ENCODE measurements around the gene RAB3IP.

The RAB3IP gene

DNA sequence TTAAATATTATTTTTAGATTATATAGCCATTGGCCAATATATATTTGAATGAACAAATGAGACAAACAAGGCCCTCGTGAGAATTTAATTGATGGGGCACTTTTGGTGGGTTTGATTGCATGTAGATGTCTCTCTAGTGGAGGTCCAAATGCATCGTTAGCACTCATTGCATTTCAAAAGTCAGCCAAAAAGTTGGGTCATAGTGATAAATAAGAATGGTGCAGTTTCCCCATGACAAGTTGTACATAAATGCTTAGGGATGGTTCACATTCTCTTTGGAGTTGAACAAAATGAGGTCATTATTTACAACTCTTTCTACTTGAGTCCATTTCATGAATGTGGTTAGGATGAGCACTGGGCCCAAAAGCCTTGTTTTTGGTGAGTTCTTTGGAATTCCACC, 40.6 kb upstream of the RAB3IP start:
- Histone ChIP-seq H3K9me3 (ENCODE audit: insufficient read depth, low read depth, low read length) (no peaks in the 10 kb centered on the region), H3K4me2 (ENCODE audit: low read depth, low read length, poor library complexity, severe bottlenecking) (no peak overlapping the region), H3F3A (ENCODE audit: low read depth) (no peaks in the 10 kb centered on the region), H3K27me3 (ENCODE audit: insufficient read depth, low read length, poor library complexity, severe bottlenecking) (no peaks in the 10 kb centered on the region), H3K9me2 (replicated peaks; ENCODE audit: low read depth, low read length) (no peaks in the 10 kb centered on the region), H3K4me1 (ENCODE audit: insufficient read depth, low read length, poor library complexity, severe bottlenecking) (no peaks in the 10 kb centered on the region), H2AFZ (ENCODE audit: low read length) (no peak overlapping the region), H3K36me3 (ENCODE audit: insufficient read depth, low read length) (no peaks in the 10 kb centered on the region), H3K79me2 (ENCODE audit: insufficient read depth, low read length) (no peaks in the 10 kb centered on the region), H4K20me1 (ENCODE audit: insufficient read depth, low read length, poor library complexity, severe bottlenecking) (no peaks in the 10 kb centered on the region), H3K4me3 (ENCODE audit: low read length, poor library complexity, severe bottlenecking) (no peak overlapping the region), H3K9ac (ENCODE audit: low read depth, low read length, poor library complexity, severe bottlenecking) (no peak overlapping the region)
- TF ChIP-seq, protein P1, sequence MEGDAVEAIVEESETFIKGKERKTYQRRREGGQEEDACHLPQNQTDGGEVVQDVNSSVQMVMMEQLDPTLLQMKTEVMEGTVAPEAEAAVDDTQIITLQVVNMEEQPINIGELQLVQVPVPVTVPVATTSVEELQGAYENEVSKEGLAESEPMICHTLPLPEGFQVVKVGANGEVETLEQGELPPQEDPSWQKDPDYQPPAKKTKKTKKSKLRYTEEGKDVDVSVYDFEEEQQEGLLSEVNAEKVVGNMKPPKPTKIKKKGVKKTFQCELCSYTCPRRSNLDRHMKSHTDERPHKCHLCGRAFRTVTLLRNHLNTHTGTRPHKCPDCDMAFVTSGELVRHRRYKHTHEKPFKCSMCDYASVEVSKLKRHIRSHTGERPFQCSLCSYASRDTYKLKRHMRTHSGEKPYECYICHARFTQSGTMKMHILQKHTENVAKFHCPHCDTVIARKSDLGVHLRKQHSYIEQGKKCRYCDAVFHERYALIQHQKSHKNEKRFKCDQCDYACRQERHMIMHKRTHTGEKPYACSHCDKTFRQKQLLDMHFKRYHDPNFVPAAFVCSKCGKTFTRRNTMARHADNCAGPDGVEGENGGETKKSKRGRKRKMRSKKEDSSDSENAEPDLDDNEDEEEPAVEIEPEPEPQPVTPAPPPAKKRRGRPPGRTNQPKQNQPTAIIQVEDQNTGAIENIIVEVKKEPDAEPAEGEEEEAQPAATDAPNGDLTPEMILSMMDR (conservative IDR thresholded peaks at IDR 0.05; ENCODE audit: low read length), result no peak
- TF ChIP-seq EZH2phosphoT487 (IDR thresholded peaks at IDR 0.05; ENCODE audit: borderline replicate concordance), result no peak

DNA sequence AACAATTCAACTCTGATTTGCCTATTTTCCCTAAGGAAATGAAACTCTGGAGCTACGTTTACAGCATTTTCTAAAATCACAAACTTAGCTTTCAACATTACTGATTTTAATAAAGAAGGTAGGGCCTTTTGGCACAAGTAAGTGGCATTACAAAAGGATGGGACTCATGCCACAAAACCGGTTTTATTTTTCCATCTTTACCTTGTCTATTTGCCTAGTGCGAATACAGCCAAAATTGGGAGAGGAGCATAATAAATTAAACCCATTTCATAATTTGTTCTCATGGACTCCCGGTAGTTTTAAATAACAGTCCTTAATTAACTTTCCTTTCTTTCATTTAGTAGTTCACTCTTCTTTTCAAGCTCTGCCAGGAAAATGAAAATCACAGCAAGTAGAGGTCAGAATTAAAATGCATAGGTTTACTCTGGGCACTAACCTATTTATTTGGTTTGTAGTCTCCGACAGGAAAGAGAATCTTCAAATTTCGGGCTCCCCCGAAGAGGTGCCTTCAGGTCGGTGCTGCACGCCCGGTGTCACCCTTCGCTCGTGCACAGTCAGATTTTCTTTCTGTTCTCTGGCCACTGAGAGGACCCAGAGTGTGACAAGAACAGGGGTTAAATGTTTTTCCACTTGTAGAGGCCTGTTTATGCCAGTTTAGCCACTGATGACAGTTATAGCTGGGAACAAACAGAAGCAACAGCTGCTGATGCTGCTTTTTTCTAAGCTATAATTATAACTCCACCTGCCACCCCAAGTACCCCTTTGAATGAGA, 39.7 kb upstream of the RAB3IP start, which contains the start of gene BEST3:
Gene BEST3, minus strand, starts transcription at position 535 of the 772 bp plus-strand sequence. CDS start 1,505 bp downstream, outside the sequence.
- Histone ChIP-seq H3K4me3 (ENCODE audit: low read length, poor library complexity, severe bottlenecking) (no peak within 1 kb of the TSS), H3K9ac (ENCODE audit: low read depth, low read length, poor library complexity, severe bottlenecking) (no peak within 1 kb of the TSS), H3K4me1 (ENCODE audit: insufficient read depth, low read length, poor library complexity, severe bottlenecking) (no peaks in the 10 kb centered on the region), H3K27me3 (ENCODE audit: insufficient read depth, low read length, poor library complexity, severe bottlenecking) (no peaks in the 10 kb centered on the region), H3F3A (ENCODE audit: low read depth) (no peaks in the 10 kb centered on the region), H3K9me2 (replicated peaks; ENCODE audit: low read depth, low read length) (no peaks in the 10 kb centered on the region), H3K36me3 (ENCODE audit: insufficient read depth, low read length) (no peaks in the 10 kb centered on the region), H3K79me2 (ENCODE audit: insufficient read depth, low read length) (no peaks in the 10 kb centered on the region), H2AFZ (ENCODE audit: low read length) (no peak within 1 kb of the TSS), H3K9me3 (ENCODE audit: insufficient read depth, low read depth, low read length) (no peaks in the 10 kb centered on the region), H3K4me2 (ENCODE audit: low read depth, low read length, poor library complexity, severe bottlenecking) (no peak within 1 kb of the TSS), H4K20me1 (ENCODE audit: insufficient read depth, low read length, poor library complexity, severe bottlenecking) (no peaks in the 10 kb centered on the region)
- no peak for TF ChIP-seq EZH2phosphoT487 (IDR thresholded peaks at IDR 0.05; ENCODE audit: borderline replicate concordance)
- TF ChIP-seq, protein P1 (conservative IDR thresholded peaks at IDR 0.05; ENCODE audit: low read length), result no peak

DNA sequence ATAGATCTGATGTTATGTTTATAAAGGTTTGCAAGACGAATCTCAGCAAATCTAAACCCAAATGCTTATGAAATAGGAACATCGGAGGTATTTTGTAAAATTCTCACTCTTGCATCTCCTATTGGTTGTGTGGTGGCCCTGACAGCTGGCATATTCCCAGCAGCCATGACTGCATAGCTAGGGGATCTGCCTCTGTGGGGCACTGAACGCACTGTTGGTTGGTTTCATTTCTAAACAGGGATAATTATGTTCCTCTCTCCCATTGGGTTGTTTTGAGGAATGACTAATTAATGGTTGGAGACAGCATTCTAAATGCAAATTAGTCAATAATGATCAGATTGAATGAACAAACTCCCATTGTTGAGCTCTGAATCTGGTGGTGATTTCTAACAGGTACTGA, 36.8 kb upstream of the RAB3IP start:
- H3K27me3 ChIP-seq (ENCODE audit: insufficient read depth, low read length, poor library complexity, severe bottlenecking), result no peaks in the 10 kb centered on the region
- H3F3A ChIP-seq (ENCODE audit: low read depth), result no peaks in the 10 kb centered on the region
- no peaks in the 10 kb centered on the region for H3K36me3 ChIP-seq (ENCODE audit: insufficient read depth, low read length)
- no peak overlapping the region for H3K4me3 ChIP-seq (ENCODE audit: low read length, poor library complexity, severe bottlenecking)
- H3K9me2 ChIP-seq (replicated peaks; ENCODE audit: low read depth, low read length), result no peaks in the 10 kb centered on the region
- no peaks in the 10 kb centered on the region for H3K9me3 ChIP-seq (ENCODE audit: insufficient read depth, low read depth, low read length)
- no peaks in the 10 kb centered on the region for H3K79me2 ChIP-seq (ENCODE audit: insufficient read depth, low read length)
- no peaks in the 10 kb centered on the region for H3K4me1 ChIP-seq (ENCODE audit: insufficient read depth, low read length, poor library complexity, severe bottlenecking)
- H3K9ac ChIP-seq (ENCODE audit: low read depth, low read length, poor library complexity, severe bottlenecking), result no peak overlapping the region
- H2AFZ ChIP-seq (ENCODE audit: low read length), result no peak overlapping the region
- no peaks in the 10 kb centered on the region for H4K20me1 ChIP-seq (ENCODE audit: insufficient read depth, low read length, poor library complexity, severe bottlenecking)
- TF ChIP-seq EZH2phosphoT487 (IDR thresholded peaks at IDR 0.05; ENCODE audit: borderline replicate concordance), result no peak
- TF ChIP-seq, protein P1 (conservative IDR thresholded peaks at IDR 0.05; ENCODE audit: low read length), result no peak
- no peak overlapping the region for H3K4me2 ChIP-seq (ENCODE audit: low read depth, low read length, poor library complexity, severe bottlenecking)
